ENCODE measurements around the gene PDE1A.

Gene PDE1A

GRCh38 chr2:182300608-182301007 lies 126.2 kb downstream of the PDE1A start:
- no peak for DNase-seq (ENCODE audit: low read depth in 1 of 2, low spot score in 1 of 2)
- Histone ChIP-seq H3K27me3 (ENCODE audit: insufficient read depth, poor library complexity, severe bottlenecking) (no peaks in the 10 kb centered on the region), H3K27ac (replicated peaks) (no peak overlapping the region), H3K4me3 (replicated peaks; ENCODE audit: insufficient read depth, low read length) (no peak overlapping the region)
- TF ChIP-seq REST (IDR thresholded peaks at IDR 0.05; ENCODE audit: insufficient replicate concordance, low read depth) (no peak), GABPA (IDR thresholded peaks at IDR 0.05; ENCODE audit: low read depth) (no peak), CTCF (IDR thresholded peaks at IDR 0.05; ENCODE audit: insufficient read depth, low read length) (no peak), POLR2AphosphoS5 (IDR thresholded peaks at IDR 0.05; ENCODE audit: low read depth) (no peak), SPI1 (IDR thresholded peaks at IDR 0.05; ENCODE audit: borderline replicate concordance, low read depth) (no peak)

GRCh38 chr2:182299632-182300031 lies 127.2 kb downstream of the PDE1A start:
- TF ChIP-seq GABPA (IDR thresholded peaks at IDR 0.05; ENCODE audit: low read depth): no peak
- TF ChIP-seq POLR2AphosphoS5 (IDR thresholded peaks at IDR 0.05; ENCODE audit: low read depth): no peak
- no peak for TF ChIP-seq REST (IDR thresholded peaks at IDR 0.05; ENCODE audit: insufficient replicate concordance, low read depth)
- TF ChIP-seq SPI1 (IDR thresholded peaks at IDR 0.05; ENCODE audit: borderline replicate concordance, low read depth): no peak
- no peak for TF ChIP-seq CTCF (IDR thresholded peaks at IDR 0.05; ENCODE audit: insufficient read depth, low read length)
- Histone ChIP-seq H3K27ac (replicated peaks) (no peak overlapping the region), H3K27me3 (ENCODE audit: insufficient read depth, poor library complexity, severe bottlenecking) (no peaks in the 10 kb centered on the region), H3K4me3 (replicated peaks; ENCODE audit: insufficient read depth, low read length) (no peak overlapping the region)
- no peak for DNase-seq (ENCODE audit: low read depth in 1 of 2, low spot score in 1 of 2)

GRCh38 chr2:182298456-182298855 lies 128.4 kb downstream of the PDE1A start:
- TF ChIP-seq REST (IDR thresholded peaks at IDR 0.05; ENCODE audit: insufficient replicate concordance, low read depth) (no peak), GABPA (IDR thresholded peaks at IDR 0.05; ENCODE audit: low read depth) (no peak), POLR2AphosphoS5 (IDR thresholded peaks at IDR 0.05; ENCODE audit: low read depth) (no peak), SPI1 (IDR thresholded peaks at IDR 0.05; ENCODE audit: borderline replicate concordance, low read depth) (no peak), CTCF (IDR thresholded peaks at IDR 0.05; ENCODE audit: insufficient read depth, low read length) (no peak)
- Histone ChIP-seq H3K4me3 (replicated peaks; ENCODE audit: insufficient read depth, low read length) (no peak overlapping the region), H3K27ac (replicated peaks) (no peak overlapping the region), H3K27me3 (ENCODE audit: insufficient read depth, poor library complexity, severe bottlenecking) (no peaks in the 10 kb centered on the region)
- DNase-seq (ENCODE audit: low read depth in 1 of 2, low spot score in 1 of 2): no peak

Data from HL-60 (cell line).